Skeletal muscle cell (primary cell): ENCODE data around the gene VTI1A.
"Not testable (repeated sequence)": the region's sequence is repeated elsewhere in the genome, so short reads cannot be mapped to it uniquely, and the experiment has no call there.

Experiments
- DNase-seq: peaks from one replicate; pipeline ENCODE4 v3.0.0-alpha.2; 2010; ENCODE audit warnings: low read depth
- H3K4me3 ChIP-seq: 2 replicates; pipeline ENCODE4 v1.5.1; 2011; ENCODE audit warnings: low read depth, mild to moderate bottlenecking, control low read depth, low read length, moderate library complexity

The VTI1A gene

GRCh38 chr10:112446855-112447619 lies at the start of gene VTI1A, which contains the start of gene ZDHHC6:
TSS of gene VTI1A (plus strand) at chr10:112447215. CDS start at chr10:112447374, 159 bp downstream.
TSS of gene ZDHHC6 (minus strand) at chr10:112446914. CDS start at chr10:112445436, 1,478 bp downstream.
- peak; percentile 54 for DNase-seq
- peak within 1 kb of the TSS; percentile 97 for H3K4me3 ChIP-seq

- no peak for DNase-seq
Measured at GRCh38 chr10:112397592-112397991, 49.4 kb upstream of the VTI1A start.

GRCh38 chr10:112402917-112403316 lies 44.1 kb upstream of the VTI1A start:
- no peak for DNase-seq
- H3K4me3 ChIP-seq: no peak overlapping the region

More at GRCh38 chr10:112397592-112397991, 49.4 kb upstream of the VTI1A start:
- no peak overlapping the region for H3K4me3 ChIP-seq

DNA sequence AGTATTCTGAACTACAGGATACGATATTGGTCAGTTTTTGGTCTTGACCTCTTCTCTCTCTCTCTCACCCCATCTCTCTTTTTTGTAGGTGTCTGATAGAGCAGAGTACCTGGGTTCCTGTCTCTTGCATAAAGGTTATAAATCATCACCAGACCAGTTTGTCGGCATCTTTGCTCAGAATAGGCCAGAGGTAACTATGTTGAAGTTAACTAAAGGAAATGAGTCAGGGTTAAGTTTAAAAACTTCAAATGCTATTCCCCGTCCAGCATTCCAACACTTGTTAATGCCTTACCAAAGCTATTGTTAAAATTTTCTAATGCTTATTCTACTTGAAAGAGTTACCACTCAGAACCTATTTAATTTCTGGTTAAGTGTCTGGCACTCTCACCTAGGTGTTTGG lies 42.4 kb upstream of the VTI1A start:
- no peak overlapping the region for H3K4me3 ChIP-seq

DNA sequence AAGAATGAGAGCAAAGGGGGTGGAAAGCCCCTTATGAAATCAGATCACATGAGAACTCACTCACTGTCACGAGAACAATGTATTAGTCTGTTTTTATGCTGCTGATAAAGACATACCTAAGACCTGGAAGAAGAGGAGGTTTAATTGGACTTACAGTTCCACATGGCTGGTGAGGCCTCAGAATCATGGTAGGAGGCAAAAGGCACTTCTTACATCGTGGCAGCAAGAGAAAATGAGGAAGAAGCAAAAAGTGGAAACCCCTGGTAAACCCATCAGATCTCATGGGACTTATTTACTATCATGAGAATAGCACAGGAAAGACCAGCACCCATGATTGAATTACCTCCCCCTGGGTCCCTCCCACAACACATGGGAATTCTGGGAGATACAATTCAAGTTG lies 40.2 kb upstream of the VTI1A start:
- not testable (repeated sequence) for DNase-seq, H3K4me3 ChIP-seq

More for the DNA sequence above, 42.4 kb upstream of the VTI1A start:
- DNase-seq: no peak

- no peak for DNase-seq
- no peak overlapping the region for H3K4me3 ChIP-seq
Measured at GRCh38 chr10:112407696-112408095, 39.3 kb upstream of the VTI1A start.

DNA sequence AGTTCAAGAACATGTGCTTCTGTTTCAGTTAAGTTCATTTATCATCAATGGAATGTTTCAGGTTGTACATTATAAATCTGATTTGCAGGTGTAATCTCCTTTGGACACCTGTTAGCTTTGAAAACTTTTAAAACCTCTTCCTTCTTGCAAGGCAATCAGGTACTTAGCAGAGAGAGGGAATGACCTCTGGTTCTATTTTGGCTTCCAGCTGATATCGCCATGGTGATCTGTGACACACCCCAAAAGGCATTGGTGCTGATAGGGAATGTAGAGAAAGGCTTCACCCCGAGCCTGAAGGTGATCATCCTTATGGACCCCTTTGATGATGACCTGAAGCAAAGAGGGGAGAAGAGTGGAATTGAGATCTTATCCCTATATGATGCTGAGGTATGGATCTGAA lies 37.7 kb upstream of the VTI1A start:
- DNase-seq: no peak
- no peak overlapping the region for H3K4me3 ChIP-seq

DNA sequence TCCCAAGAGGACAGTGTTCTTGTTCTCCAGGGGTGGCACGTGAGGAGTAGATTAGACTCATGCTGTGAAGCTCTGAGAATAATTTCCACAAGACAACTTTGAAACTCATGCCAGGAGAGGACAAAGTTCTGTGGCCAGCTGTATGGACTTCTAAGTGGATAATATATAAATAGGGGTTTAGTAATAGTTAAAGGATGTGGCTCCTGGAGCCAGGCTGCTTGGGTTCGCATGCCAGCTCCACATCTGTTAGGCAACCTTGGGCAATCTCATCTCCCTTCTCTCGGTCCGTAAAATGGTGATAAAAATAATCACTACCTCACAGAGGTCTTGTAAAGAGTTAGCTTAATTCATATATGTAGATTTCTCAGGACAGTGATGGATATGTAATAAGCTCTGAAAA lies 37.3 kb upstream of the VTI1A start:
- H3K4me3 ChIP-seq: no peak overlapping the region
- DNase-seq: no peak

DNA sequence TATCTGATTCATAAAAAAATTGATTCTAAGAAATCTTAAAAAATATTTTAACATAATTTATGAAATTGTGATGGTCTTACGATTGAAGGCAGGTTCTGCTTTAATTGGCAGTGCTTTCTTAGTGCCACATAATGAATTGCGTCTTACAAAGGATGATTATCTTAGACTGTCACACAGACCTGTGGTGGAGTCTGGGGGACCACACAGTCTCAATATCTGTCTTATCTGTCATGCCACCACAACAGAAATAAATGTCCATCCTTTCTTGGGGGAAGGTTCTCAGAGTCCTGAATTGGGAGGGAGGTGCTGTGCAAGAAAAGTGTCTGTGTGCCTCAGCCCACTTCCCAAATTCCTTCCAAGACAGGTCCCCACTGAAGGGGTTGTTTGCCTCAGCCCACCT lies 34.3 kb upstream of the VTI1A start:
- H3K4me3 ChIP-seq: no peak overlapping the region
- DNase-seq: no peak

DNA sequence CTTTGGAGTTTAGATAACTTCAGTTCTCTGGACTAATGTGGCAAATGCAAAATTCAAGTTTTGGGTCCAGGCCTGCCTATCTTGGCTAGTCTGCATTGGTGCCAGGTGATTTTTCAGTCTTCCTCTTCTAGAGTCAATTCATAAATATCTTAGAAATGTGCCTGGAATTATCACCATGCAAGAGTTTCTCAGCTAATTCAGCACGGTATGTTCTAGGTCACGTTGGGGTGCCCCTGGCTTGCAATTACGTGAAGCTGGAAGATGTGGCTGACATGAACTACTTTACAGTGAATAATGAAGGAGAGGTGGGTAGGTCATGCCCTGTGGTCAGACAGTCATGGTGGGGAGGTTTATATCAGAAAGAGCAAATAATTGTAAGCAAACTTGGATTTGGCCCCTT lies 25.3 kb upstream of the VTI1A start:
- H3K4me3 ChIP-seq: no peak overlapping the region
- DNase-seq: no peak

GRCh38 chr10:112424651-112425050 lies 22.4 kb upstream of the VTI1A start:
- no peak overlapping the region for H3K4me3 ChIP-seq
- no peak for DNase-seq

- no peak overlapping the region for H3K4me3 ChIP-seq
- DNase-seq: no peak
Measured at GRCh38 chr10:112426111-112426510, 20.9 kb upstream of the VTI1A start.

DNA sequence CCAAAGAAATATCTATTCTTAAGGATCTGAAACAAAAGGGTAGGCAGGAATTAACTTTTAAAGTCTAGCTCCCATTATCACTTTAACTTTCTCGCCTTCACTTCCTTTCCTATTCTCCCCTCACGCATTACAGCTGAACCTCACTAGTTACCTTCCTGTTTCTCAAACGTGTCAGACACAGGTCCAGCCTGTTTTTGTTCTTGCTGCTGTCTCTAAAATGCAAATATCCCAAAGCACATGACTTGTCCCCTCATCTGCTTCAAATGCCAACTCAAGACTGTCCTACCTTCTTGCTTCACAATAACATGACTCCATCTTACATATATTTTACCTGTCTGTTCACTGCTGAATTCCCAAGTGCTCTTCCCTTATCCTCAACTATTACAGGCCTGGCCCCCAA lies 17.9 kb upstream of the VTI1A start:
- DNase-seq: no peak
- no peak overlapping the region for H3K4me3 ChIP-seq

DNA sequence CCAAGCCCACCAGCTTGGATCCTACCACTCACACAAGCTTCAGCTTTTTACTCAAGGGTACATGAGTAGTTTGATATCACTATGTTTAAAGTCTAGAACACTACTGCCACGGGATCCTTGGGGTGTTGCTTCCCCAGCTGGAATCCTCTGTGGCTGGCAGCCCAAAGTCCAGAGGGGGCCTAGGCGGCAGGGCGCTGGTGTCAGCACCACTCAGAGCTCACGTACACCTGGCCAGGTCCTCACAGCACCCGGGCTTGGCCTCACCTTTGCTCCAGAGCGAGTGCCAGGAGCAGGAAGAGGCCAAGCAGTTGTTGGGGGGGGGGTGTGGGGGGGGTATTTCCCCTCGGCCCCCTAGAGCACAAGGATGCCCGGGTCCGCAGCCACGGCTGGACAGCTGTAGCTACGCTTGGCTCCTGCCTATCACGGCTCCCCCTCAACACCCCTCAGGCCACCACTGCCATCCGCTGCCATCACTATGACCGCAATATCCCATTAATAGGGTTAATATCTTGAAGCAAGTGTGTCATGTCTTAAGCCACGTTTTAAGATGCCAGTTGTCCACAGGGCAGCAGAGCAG lies 17.3 kb upstream of the VTI1A start:
- no peak overlapping the region for H3K4me3 ChIP-seq
- no peak for DNase-seq

GRCh38 chr10:112433136-112433535 lies 13.9 kb upstream of the VTI1A start:
- no peak for DNase-seq
- no peak overlapping the region for H3K4me3 ChIP-seq

- DNase-seq: no peak
- H3K4me3 ChIP-seq: no peak overlapping the region
Measured at GRCh38 chr10:112434988-112435619, 11.9 kb upstream of the VTI1A start.

- DNase-seq: no peak
- no peak overlapping the region for H3K4me3 ChIP-seq
Measured at GRCh38 chr10:112438356-112438755, 8.7 kb upstream of the VTI1A start.

DNA sequence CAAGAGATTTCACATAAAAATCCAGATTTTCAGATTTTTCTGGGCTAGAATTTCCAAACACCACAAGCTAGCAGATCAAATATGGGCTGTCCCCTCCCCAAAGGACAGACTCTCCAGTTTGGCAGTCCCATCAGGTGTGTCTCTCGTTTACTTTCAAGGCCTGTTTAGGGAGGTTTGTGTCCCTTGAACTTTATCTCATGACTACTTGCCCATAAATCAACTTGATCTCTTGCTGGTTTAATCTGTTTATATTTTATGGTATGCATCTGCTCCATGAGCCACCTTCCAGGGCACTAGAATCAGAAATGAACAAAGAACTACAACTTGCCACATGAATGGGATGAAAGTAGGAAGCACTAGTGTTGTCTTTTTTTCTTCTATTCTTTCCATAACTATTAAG lies 5.5 kb upstream of the VTI1A start:
- H3K4me3 ChIP-seq: no peak overlapping the region
- no peak for DNase-seq

GRCh38 chr10:112442063-112442462 lies 5.0 kb upstream of the VTI1A start:
- DNase-seq: no peak
- H3K4me3 ChIP-seq: no peak overlapping the region

DNA sequence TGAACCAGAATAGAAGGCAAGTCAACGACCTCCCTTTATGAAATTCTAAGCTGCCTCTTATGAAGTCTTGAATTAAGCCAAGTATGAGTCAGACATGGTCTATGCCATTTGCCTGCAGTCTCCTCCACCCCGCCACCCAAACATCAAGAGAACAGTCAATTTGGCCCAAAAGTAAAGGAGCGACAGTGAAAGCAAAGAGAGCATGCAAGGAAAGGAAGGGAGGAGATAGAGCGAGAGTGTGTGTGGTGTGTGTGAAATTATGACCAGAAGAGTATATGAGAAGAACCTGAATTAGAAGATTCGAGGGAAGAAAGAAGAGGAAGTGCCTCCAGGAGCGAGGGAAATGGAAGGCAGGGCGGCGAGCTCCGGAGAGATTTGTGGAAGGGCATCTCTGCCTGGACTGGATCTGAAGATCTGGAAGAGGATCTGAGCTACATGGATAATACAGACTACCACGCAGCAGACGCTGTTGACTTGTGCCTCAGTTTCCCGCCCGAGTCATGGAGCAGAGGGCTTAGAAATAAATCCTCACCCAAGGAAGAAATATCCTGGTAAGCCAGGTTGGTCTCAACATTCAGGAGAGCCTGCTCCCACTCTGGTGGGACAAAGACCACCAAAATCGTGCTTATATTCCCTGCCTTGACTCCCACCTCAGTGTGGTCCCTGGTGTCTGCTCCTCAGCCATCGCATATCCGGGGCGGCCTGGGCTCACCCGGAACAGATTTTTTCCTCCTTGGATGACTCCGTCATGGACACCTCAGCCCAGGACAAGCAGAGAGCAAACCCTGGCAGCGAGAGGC lies 760 bp upstream of the VTI1A start:
- peak overlapping the region; percentile 97 for H3K4me3 ChIP-seq
- no peak for DNase-seq
